Ecto neural progenitor cell (in vitro differentiated cells): ENCODE data around the gene SLC25A42.
"Not testable (repeated sequence)": the region's sequence is repeated elsewhere in the genome, so short reads cannot be mapped to it uniquely, and the experiment has no call there.

Source experiments
- DNase-seq: peaks from one replicate; pipeline ENCODE4 v3.0.0-alpha.2; 2018; ENCODE audit warnings: low spot score

SLC25A42 gene

GRCh38 chr19:19063183-19064097 is at the start of gene SLC25A42:
Gene SLC25A42, plus strand, starts transcription at chr19:19063994. Its CDS starts 32,131 bp downstream, at chr19:19096125.
- peak; percentile 99 for DNase-seq

GRCh38 chr19:19021115-19021514 is 42.7 kb upstream of the SLC25A42 start:
- DNase-seq, result no peak

GRCh38 chr19:19022380-19022961 is 41.3 kb upstream of the SLC25A42 start:
- DNase-seq, result no peak

- DNase-seq, result not testable (repeated sequence)
Measured at GRCh38 chr19:19023376-19023775, 40.4 kb upstream of the SLC25A42 start.

GRCh38 chr19:19025861-19026260 is 37.9 kb upstream of the SLC25A42 start:
- DNase-seq, result no peak

GRCh38 chr19:19026299-19026971 is 37.4 kb upstream of the SLC25A42 start:
- no peak for DNase-seq

- no peak for DNase-seq
Measured at GRCh38 chr19:19027228-19027627, 36.6 kb upstream of the SLC25A42 start.

- DNase-seq, result no peak
Measured at GRCh38 chr19:19028526-19028925, 35.3 kb upstream of the SLC25A42 start.

GRCh38 chr19:19031891-19032290 is 31.9 kb upstream of the SLC25A42 start:
- DNase-seq, result no peak

GRCh38 chr19:19032420-19033175 is 31.2 kb upstream of the SLC25A42 start:
- peak; percentile 89 for DNase-seq

GRCh38 chr19:19033176-19033425 is 30.7 kb upstream of the SLC25A42 start:
- DNase-seq, result no peak

- peak; percentile 95 for DNase-seq
Measured at GRCh38 chr19:19033426-19034203, 30.2 kb upstream of the SLC25A42 start, which contains the start of the genes ARMC6 and SUGP2. Gene ARMC6, plus strand, starts transcription at chr19:19033603. Its CDS starts 607 bp downstream, at chr19:19034210. Gene SUGP2, minus strand, starts transcription at chr19:19033517. Its CDS starts 2,446 bp downstream, at chr19:19031071.

- peak; percentile 62 for DNase-seq
Measured at GRCh38 chr19:19034204-19034624, 29.6 kb upstream of the SLC25A42 start.

- no peak for DNase-seq
Measured at GRCh38 chr19:19039901-19040300, 23.9 kb upstream of the SLC25A42 start.

- DNase-seq, result no peak
Measured at GRCh38 chr19:19040417-19040816, 23.4 kb upstream of the SLC25A42 start.

- DNase-seq, result no peak
Measured at GRCh38 chr19:19042732-19043280, 21.0 kb upstream of the SLC25A42 start.

GRCh38 chr19:19043481-19043880 is 20.3 kb upstream of the SLC25A42 start:
- no peak for DNase-seq

GRCh38 chr19:19043881-19044280 is 19.9 kb upstream of the SLC25A42 start:
- DNase-seq, result no peak

- no peak for DNase-seq
Measured at GRCh38 chr19:19049406-19049805, 14.4 kb upstream of the SLC25A42 start.

- no peak for DNase-seq
Measured at GRCh38 chr19:19050104-19050503, 13.7 kb upstream of the SLC25A42 start.

- DNase-seq, result no peak
Measured at GRCh38 chr19:19050731-19051130, 13.1 kb upstream of the SLC25A42 start.
